Measurements from ENCODE around the gene PIP5KL1.

The PIP5KL1 gene

DNA sequence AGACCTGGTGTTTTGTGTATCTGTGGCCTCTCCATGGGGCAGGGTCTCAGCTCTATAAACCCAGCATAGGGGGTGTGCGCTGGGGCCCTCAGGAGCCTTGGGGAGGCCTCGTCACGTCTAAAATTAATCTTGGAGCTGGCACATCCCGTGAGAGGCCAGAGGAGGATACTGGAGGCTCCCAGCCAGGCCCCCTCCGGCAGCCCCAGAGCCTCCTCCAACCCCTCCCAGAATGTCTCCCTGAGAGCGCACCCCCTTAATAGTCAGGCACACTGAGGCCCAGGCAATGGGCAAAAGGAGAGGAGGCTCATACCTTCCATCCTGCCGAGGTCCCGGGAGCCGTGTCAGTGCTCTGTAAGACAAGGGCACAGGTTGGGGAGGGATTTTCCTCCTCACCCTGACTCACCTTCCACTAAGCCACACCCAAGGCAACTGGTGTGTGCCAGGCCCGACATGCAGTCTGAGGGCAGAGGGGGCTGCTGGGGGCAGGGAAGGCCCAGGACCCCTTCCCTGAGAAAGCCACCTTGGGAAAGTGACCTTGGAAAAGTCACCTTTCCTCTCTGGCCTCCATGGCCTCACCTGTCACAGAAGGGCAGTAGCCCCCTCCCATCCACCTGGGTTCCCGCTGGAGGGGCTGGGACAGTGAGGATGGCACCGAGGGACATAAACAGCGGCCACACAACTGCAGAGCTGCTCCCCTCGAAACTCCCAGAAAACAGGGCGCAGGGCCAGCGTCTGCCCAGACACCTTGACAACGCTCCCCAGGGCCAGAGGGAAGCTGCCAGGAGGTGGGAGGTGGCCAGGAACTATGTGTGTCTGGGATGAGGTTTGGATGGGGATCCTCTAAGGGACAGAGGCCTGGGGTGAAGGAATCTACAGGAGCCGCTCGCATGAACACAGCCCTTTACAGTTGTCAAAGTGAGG is 56.0 kb downstream of the PIP5KL1 start:
- Histone ChIP-seq H3K9ac (ENCODE audit: insufficient read length) (no peak overlapping the region), H3K4me3 (no peak overlapping the region), H3K27ac (no peak overlapping the region), H3K9me3 (ENCODE audit: low read depth, low read length) (no peaks in the 10 kb centered on the region), H3K36me3 (ENCODE audit: insufficient read depth, low read length) (no peaks in the 10 kb centered on the region)
- TF ChIP-seq POLR2AphosphoS5 (IDR thresholded peaks at IDR 0.05; ENCODE audit: borderline replicate concordance, low read depth, low read length) (no peak), FOXP2 (optimal IDR thresholded peaks at IDR 0.05; ENCODE audit: control extremely low read depth, extremely low read length, insufficient read depth) (no peak), EZH2 (IDR thresholded peaks at IDR 0.05) (no peak)
- DNase-seq (ENCODE audit: low read depth, low spot score), result no peak

DNA sequence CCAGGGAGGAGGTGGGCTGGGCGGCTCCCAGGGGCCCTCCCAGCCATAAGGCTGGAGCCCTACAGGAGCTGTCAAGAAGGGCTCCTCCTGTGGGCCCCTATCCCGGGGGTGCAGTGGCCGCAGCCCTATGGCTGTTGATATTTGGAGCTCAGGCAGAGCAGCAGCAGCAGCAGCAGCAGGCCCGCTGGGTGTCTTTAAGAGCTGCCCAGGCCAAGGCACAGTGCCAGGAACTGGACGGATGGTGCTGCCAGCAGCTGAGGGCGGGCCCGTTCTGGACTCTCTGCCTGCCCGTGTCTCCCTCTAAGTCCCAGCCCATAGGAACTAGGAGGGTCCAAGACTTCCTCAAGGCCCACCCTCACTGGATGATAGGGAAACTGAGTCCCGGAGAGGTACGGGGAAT is 56.7 kb downstream of the PIP5KL1 start:
- no peak for DNase-seq (ENCODE audit: low read depth, low spot score)
- Histone ChIP-seq H3K9ac (ENCODE audit: insufficient read length) (no peak overlapping the region), H3K36me3 (ENCODE audit: insufficient read depth, low read length) (no peaks in the 10 kb centered on the region), H3K27ac (no peak overlapping the region), H3K4me3 (no peak overlapping the region), H3K9me3 (ENCODE audit: low read depth, low read length) (no peaks in the 10 kb centered on the region)
- TF ChIP-seq EZH2 (IDR thresholded peaks at IDR 0.05) (no peak), FOXP2 (optimal IDR thresholded peaks at IDR 0.05; ENCODE audit: control extremely low read depth, extremely low read length, insufficient read depth) (no peak), POLR2AphosphoS5 (IDR thresholded peaks at IDR 0.05; ENCODE audit: borderline replicate concordance, low read depth, low read length) (no peak)

DNA sequence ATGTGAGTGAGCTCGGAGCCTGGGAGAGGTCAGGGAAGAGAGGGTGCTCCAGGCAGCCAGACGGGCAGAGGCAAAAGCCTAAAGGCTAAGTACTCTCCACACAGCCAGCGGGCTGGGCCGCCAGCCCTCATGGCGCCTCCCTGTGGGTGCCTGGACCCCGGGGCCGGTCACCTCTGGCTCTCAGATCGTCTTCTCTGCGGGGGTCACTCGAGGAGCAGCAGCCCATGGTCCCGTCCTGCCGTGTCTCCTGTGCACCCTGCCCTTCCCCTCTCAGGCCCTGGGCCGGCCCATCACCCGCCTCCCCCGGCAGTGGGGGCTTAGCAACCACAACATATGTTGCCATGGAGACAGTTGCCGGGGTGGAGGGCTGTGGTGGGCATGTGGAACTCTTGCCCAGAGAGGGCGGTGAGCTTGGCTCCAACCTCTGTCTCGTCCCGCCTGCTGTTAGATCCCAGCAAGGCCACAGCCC is 57.3 kb downstream of the PIP5KL1 start:
- Histone ChIP-seq H3K9ac (ENCODE audit: insufficient read length) (no peak overlapping the region), H3K36me3 (ENCODE audit: insufficient read depth, low read length) (no peaks in the 10 kb centered on the region), H3K4me3 (no peak overlapping the region), H3K9me3 (ENCODE audit: low read depth, low read length) (no peaks in the 10 kb centered on the region), H3K27ac (no peak overlapping the region)
- DNase-seq (ENCODE audit: low read depth, low spot score), result no peak
- TF ChIP-seq FOXP2 (optimal IDR thresholded peaks at IDR 0.05; ENCODE audit: control extremely low read depth, extremely low read length, insufficient read depth) (no peak), EZH2 (IDR thresholded peaks at IDR 0.05) (no peak), POLR2AphosphoS5 (IDR thresholded peaks at IDR 0.05; ENCODE audit: borderline replicate concordance, low read depth, low read length) (no peak)

DNA sequence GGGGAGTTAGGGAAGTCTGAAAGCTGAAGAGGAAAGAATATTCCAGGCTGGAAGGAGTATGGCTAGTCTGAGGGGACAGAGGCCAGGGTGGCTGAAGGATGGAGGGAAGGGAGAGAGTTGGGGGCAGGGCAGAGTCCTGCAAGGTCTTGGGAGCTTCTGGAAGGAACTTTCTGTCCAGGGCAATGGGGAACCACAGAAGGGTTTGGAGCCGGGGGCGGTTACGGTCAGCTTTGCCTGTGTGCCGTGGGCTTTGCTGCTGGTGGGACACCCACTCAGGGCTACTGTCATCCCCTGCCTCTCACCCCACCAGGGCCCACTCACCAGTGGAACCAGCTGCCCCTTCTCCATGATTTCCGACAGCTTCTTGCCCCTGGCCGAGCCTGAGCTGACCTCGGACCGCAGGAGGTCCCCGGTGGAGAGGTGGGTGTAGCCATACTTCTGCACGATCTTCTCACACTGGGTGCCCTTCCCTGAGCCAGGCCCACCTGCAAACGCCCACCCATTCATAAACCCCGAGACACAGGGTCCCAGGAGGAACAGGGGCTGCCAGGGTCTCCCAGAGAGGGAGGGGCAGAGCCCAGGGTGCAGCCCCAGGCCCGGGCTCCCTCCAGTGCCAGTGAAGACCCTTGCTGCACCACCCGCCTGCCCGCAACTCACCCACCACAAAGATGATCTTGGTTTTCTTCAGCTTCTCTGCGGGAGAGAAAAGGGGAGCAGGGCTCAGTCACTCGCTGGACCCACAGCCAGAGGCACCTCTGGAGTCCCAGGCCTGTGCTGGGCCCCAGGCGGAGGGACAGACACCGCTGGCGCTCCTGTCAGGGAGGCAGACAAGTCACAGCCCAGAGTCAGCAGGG is 58.0 kb downstream of the PIP5KL1 start:
- H3K4me3 ChIP-seq, result no peak overlapping the region
- H3K36me3 ChIP-seq (ENCODE audit: insufficient read depth, low read length), result no peaks in the 10 kb centered on the region
- no peak for DNase-seq (ENCODE audit: low read depth, low spot score)
- H3K27ac ChIP-seq, result no peak overlapping the region
- no peak overlapping the region for H3K9ac ChIP-seq (ENCODE audit: insufficient read length)
- H3K9me3 ChIP-seq (ENCODE audit: low read depth, low read length), result no peaks in the 10 kb centered on the region
- TF ChIP-seq POLR2AphosphoS5 (IDR thresholded peaks at IDR 0.05; ENCODE audit: borderline replicate concordance, low read depth, low read length) (no peak), FOXP2 (optimal IDR thresholded peaks at IDR 0.05; ENCODE audit: control extremely low read depth, extremely low read length, insufficient read depth) (no peak), EZH2 (IDR thresholded peaks at IDR 0.05) (no peak)

DNA sequence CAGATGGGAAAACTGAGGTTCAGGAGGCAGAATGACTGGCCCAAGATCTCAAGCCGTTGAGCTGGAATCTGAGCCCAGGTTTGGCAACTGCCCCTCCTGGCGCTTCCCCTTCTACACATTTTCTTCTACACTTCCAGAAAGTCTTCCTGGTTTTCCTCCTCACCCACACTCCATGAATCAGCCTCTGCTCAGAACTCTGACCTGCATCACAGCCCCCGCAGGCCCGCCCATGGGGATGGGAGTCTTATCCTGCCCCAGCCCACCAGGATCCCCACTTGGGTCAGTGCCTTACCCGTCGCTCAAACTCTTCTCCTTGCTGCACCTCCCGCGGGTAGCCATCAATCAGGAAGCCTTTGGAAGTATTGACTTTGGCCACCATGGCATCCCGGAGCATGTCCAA is 59.0 kb downstream of the PIP5KL1 start:
- TF ChIP-seq POLR2AphosphoS5 (IDR thresholded peaks at IDR 0.05; ENCODE audit: borderline replicate concordance, low read depth, low read length) (no peak), EZH2 (IDR thresholded peaks at IDR 0.05) (no peak), FOXP2 (optimal IDR thresholded peaks at IDR 0.05; ENCODE audit: control extremely low read depth, extremely low read length, insufficient read depth) (no peak)
- Histone ChIP-seq H3K9me3 (ENCODE audit: low read depth, low read length) (no peaks in the 10 kb centered on the region), H3K9ac (ENCODE audit: insufficient read length) (no peak overlapping the region), H3K27ac (no peak overlapping the region), H3K4me3 (no peak overlapping the region), H3K36me3 (ENCODE audit: insufficient read depth, low read length) (no peaks in the 10 kb centered on the region)
- no peak for DNase-seq (ENCODE audit: low read depth, low spot score)

DNA sequence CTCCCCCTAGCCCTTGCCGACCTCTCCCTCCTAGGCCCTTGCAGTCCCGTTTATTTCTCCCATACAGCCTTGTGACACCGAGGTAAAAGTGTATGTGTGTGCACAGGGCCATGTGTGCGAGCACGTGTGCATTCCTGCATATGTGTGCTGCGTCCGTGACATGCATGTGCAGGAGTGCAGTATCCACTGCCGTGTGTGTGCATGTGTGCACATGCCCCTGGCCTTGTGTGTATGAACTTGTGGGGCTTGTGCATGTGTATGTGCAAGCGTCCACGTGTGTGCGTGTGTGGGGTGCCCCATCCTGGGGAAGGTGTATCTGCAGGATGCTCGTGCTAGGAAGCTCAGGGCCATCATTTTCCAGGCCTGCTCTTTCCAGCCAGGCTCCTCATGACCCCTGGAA is 59.7 kb downstream of the PIP5KL1 start:
- DNase-seq (ENCODE audit: low read depth, low spot score), result no peak
- TF ChIP-seq POLR2AphosphoS5 (IDR thresholded peaks at IDR 0.05; ENCODE audit: borderline replicate concordance, low read depth, low read length) (no peak), EZH2 (IDR thresholded peaks at IDR 0.05) (no peak), FOXP2 (optimal IDR thresholded peaks at IDR 0.05; ENCODE audit: control extremely low read depth, extremely low read length, insufficient read depth) (no peak)
- H3K27ac ChIP-seq, result no peak overlapping the region
- H3K36me3 ChIP-seq (ENCODE audit: insufficient read depth, low read length), result no peaks in the 10 kb centered on the region
- H3K9ac ChIP-seq (ENCODE audit: insufficient read length), result no peak overlapping the region
- no peaks in the 10 kb centered on the region for H3K9me3 ChIP-seq (ENCODE audit: low read depth, low read length)
- H3K4me3 ChIP-seq, result no peak overlapping the region

All from SK-N-MC (cell line).